Muscle of leg (tissue), 11 donors: Measurements from ENCODE around the gene MYOCD. TPM values are rescaled to one million over a fixed set of nuclear protein-coding genes. Genes with fewer than 3 reads are reported as not detected.

ENCODE experiments used
- DNase-seq: peaks from one replicate; pipeline ENCODE4 v3.0.0; 2013
- H3K27ac ChIP-seq: one replicate; pipeline ENCODE4 v1.5.1; 2013; ENCODE audit warnings: mild to moderate bottlenecking, low read length, control low read depth
- H3K27me3 ChIP-seq: one replicate; pipeline ENCODE4 v1.6.1; 2013; ENCODE audit warnings: low read length; ENCODE audit not compliant: control insufficient read depth, insufficient read depth
- H3K36me3 ChIP-seq: one replicate; pipeline ENCODE4 v1.6.1; 2013; ENCODE audit warnings: low read length; ENCODE audit not compliant: control insufficient read depth, insufficient read depth
- H3K4me1 ChIP-seq: one replicate; pipeline ENCODE4 v1.6.1; 2013; ENCODE audit warnings: low read length; ENCODE audit not compliant: control insufficient read depth, insufficient read depth
- H3K4me3 ChIP-seq: one replicate; pipeline ENCODE4 v1.5.1; 2013; ENCODE audit warnings: low read length, control low read depth
- H3K9me3 ChIP-seq: replicated peaks from 2 replicates; pipeline ENCODE4 v1.6.1; 2013; ENCODE audit warnings: low read depth, low read length; ENCODE audit not compliant: control insufficient read depth
- WGBS: methylation state at CpG from one replicate; pipeline ENCODE4 v1.1.5; 2013; ENCODE audit warnings: missing lambda C conversion rate; ENCODE audit not compliant: insufficient coverage; 5-methylcytosine and 5-hydroxymethylcytosine counted together
- polyA plus RNA-seq, 8 donors: library from polyadenylated mRNA; unstranded; fragments of 120-200 nt; gene quantifications; one replicate each; pipeline versions ENCODE4 v1.2.1 to v1.2.3, GENCODE V29; 2013; ENCODE audit warnings: inconsistent platforms in 1 of 8, low replicate concordance in 1 of 8; ENCODE audit not compliant: insufficient read length in 8 of 8, insufficient read depth in 1 of 8
- total RNA-seq: library from RNA; stranded (reverse); fragments of 120-200 nt; gene quantifications from one replicate; pipeline ENCODE4 v1.2.4, GENCODE V29; 2013

The MYOCD gene
- total and polyA plus RNA-seq, 9 donors = 0.34 to 1.2 (median 0.58) TPM

GRCh38 chr17:12706070-12706469 lies 40.4 kb downstream of the MYOCD start:
- Histone ChIP-seq H3K27ac (no peak overlapping the region), H3K4me1 (no peaks in the 10 kb centered on the region), H3K4me3 (no peak overlapping the region), H3K36me3 (no peaks in the 10 kb centered on the region), H3K9me3 (no peaks in the 10 kb centered on the region), H3K27me3 (no peaks in the 10 kb centered on the region)
- WGBS = 90% methylated on average over 2 of the region's 4 CpGs
- no peak for DNase-seq

GRCh38 chr17:12709063-12709462 lies 43.4 kb downstream of the MYOCD start:
- H3K27me3 ChIP-seq = no peaks in the 10 kb centered on the region
- H3K36me3 ChIP-seq = no peaks in the 10 kb centered on the region
- no peak overlapping the region for H3K27ac ChIP-seq
- no peaks in the 10 kb centered on the region for H3K4me1 ChIP-seq
- no peak overlapping the region for H3K4me3 ChIP-seq
- DNase-seq = no peak
- H3K9me3 ChIP-seq = no peaks in the 10 kb centered on the region

GRCh38 chr17:12712415-12712814 lies 46.7 kb downstream of the MYOCD start:
- no peaks in the 10 kb centered on the region for H3K4me1 ChIP-seq
- no peaks in the 10 kb centered on the region for H3K9me3 ChIP-seq
- WGBS = 40% methylated on average over 1 of the region's 4 CpGs
- no peaks in the 10 kb centered on the region for H3K36me3 ChIP-seq
- H3K4me3 ChIP-seq = no peak overlapping the region
- no peak for DNase-seq
- H3K27ac ChIP-seq = no peak overlapping the region
- peaks cover 3% of the 10 kb centered on the region for H3K27me3 ChIP-seq

- Histone ChIP-seq H3K4me1 (no peaks in the 10 kb centered on the region), H3K27me3 (peaks cover 3% of the 10 kb centered on the region), H3K36me3 (no peaks in the 10 kb centered on the region), H3K4me3 (no peak overlapping the region), H3K27ac (no peak overlapping the region), H3K9me3 (no peaks in the 10 kb centered on the region)
- no peak for DNase-seq
- WGBS = 0% methylated on average over 1 of the region's 3 CpGs
Observed at GRCh38 chr17:12712941-12713340, 47.3 kb downstream of the MYOCD start.

GRCh38 chr17:12719948-12720347 lies 54.3 kb downstream of the MYOCD start:
- H3K36me3 ChIP-seq = no peaks in the 10 kb centered on the region
- 94% methylated on average over 7 of the region's 11 CpGs for WGBS
- no peak overlapping the region for H3K4me3 ChIP-seq
- DNase-seq = no peak
- peaks cover 3% of the 10 kb centered on the region for H3K27me3 ChIP-seq
- H3K4me1 ChIP-seq = no peaks in the 10 kb centered on the region
- H3K9me3 ChIP-seq = no peaks in the 10 kb centered on the region
- H3K27ac ChIP-seq = no peak overlapping the region

- no peaks in the 10 kb centered on the region for H3K36me3 ChIP-seq
- no peaks in the 10 kb centered on the region for H3K27me3 ChIP-seq
- DNase-seq = no peak
- 79% methylated on average over 1 of the region's 1 CpG for WGBS
- H3K9me3 ChIP-seq = no peaks in the 10 kb centered on the region
- H3K4me3 ChIP-seq = no peak overlapping the region
- no peak overlapping the region for H3K27ac ChIP-seq
- no peaks in the 10 kb centered on the region for H3K4me1 ChIP-seq
Observed at GRCh38 chr17:12721581-12721980, 55.9 kb downstream of the MYOCD start.

GRCh38 chr17:12722282-12722681 lies 56.6 kb downstream of the MYOCD start:
- Histone ChIP-seq H3K27ac (no peak overlapping the region), H3K4me3 (no peak overlapping the region), H3K27me3 (no peaks in the 10 kb centered on the region), H3K4me1 (no peaks in the 10 kb centered on the region), H3K9me3 (no peaks in the 10 kb centered on the region), H3K36me3 (no peaks in the 10 kb centered on the region)
- no peak for DNase-seq
- WGBS = 73% methylated on average over 2 of the region's 5 CpGs

GRCh38 chr17:12726131-12726530 lies 60.4 kb downstream of the MYOCD start:
- peaks cover 3% of the 10 kb centered on the region for H3K4me1 ChIP-seq
- DNase-seq = no peak
- no CpG with 5 or more reads among the region's 2 CpGs for WGBS
- no peaks in the 10 kb centered on the region for H3K27me3 ChIP-seq
- no peaks in the 10 kb centered on the region for H3K9me3 ChIP-seq
- H3K36me3 ChIP-seq = no peaks in the 10 kb centered on the region
- H3K27ac ChIP-seq = no peak overlapping the region
- no peak overlapping the region for H3K4me3 ChIP-seq

GRCh38 chr17:12727076-12727760 lies 61.5 kb downstream of the MYOCD start:
- peaks cover 7% of the 10 kb centered on the region for H3K4me1 ChIP-seq
- H3K27me3 ChIP-seq = no peaks in the 10 kb centered on the region
- 47% methylated on average over 5 of the region's 6 CpGs for WGBS
- H3K4me3 ChIP-seq = no peak overlapping the region
- peak; percentile 94 for DNase-seq
- no peaks in the 10 kb centered on the region for H3K9me3 ChIP-seq
- no peaks in the 10 kb centered on the region for H3K36me3 ChIP-seq
- H3K27ac ChIP-seq = peak overlapping the region; percentile 17

GRCh38 chr17:12727881-12728280 lies 62.2 kb downstream of the MYOCD start:
- no peak for DNase-seq
- Histone ChIP-seq H3K36me3 (no peaks in the 10 kb centered on the region), H3K9me3 (no peaks in the 10 kb centered on the region), H3K4me1 (peaks cover 7% of the 10 kb centered on the region), H3K27ac (no peak overlapping the region), H3K27me3 (no peaks in the 10 kb centered on the region), H3K4me3 (no peak overlapping the region)
- WGBS = 24% methylated on average over 2 of the region's 7 CpGs

GRCh38 chr17:12729086-12729485 lies 63.4 kb downstream of the MYOCD start:
- DNase-seq = no peak
- no peaks in the 10 kb centered on the region for H3K9me3 ChIP-seq
- peaks cover 7% of the 10 kb centered on the region for H3K4me1 ChIP-seq
- H3K27ac ChIP-seq = no peak overlapping the region
- 82% methylated on average over 3 of the region's 5 CpGs for WGBS
- no peak overlapping the region for H3K4me3 ChIP-seq
- no peaks in the 10 kb centered on the region for H3K27me3 ChIP-seq
- H3K36me3 ChIP-seq = no peaks in the 10 kb centered on the region
